B cell (primary cell): ENCODE data around the gene SEC62. TPM values are rescaled to one million over a fixed set of nuclear protein-coding genes. Genes with fewer than 3 reads are reported as not detected.
A peak's percentile ranks its signal among the peaks of the same experiment; 100 is the strongest.

Source experiments
- ATAC-seq: fragments of 200-7000 bp; cut with Tn5 transposase; one replicate; pipeline ENCODE4 v1.10.0; 2021; ENCODE audit warnings: low read depth, mild to moderate bottlenecking, moderate number of reproducible peaks, moderate library complexity
- CTCF ChIA-PET: fragments of 350-600 bp; sonication (Branson Sonifier 250); formaldehyde crosslinking; loops from one replicate; lab custom pipeline; 2021; ENCODE audit warnings: antibody characterized with exemption, inconsistent platforms; lab: Charles Lee
- POLR2A ChIA-PET: fragments of 350-600 bp; sonication (Branson Sonifier 250); formaldehyde crosslinking; loops from one replicate; lab custom pipeline; 2021; ENCODE audit warnings: antibody characterized with exemption; lab: Charles Lee
- DNase-seq: peaks from one replicate; pipeline ENCODE4 v3.0.0; 2013
- H2AFZ ChIP-seq: 2 replicates; pipeline ENCODE4 v1.6.1; 2012; ENCODE audit warnings: mild to moderate bottlenecking, low read depth, low read length; ENCODE audit not compliant: insufficient read depth, poor library complexity, severe bottlenecking
- H3K27ac ChIP-seq, 2 donors: 1 replicate in 1 of 2; 2 replicates in 1 of 2; pipeline ENCODE4 v1.5.1; 2012 to 2013; ENCODE audit warnings: low read length in 2 of 2, mild to moderate bottlenecking in 2 of 2, moderate library complexity in 1 of 2
- H3K27me3 ChIP-seq, 4 experiments: fragments of 200-600 bp in 1 of 4; sonication (generic) in 1 of 4; replicated peaks in 1 of 4; 1 replicate in 2 of 4; 2 replicates in 2 of 4; pipeline versions ENCODE4 v1.6.1 to v1.7.0; 2013 to 2016; ENCODE audit warnings: low read length in 3 of 4, mild to moderate bottlenecking in 2 of 4, mixed read lengths in 1 of 4, moderate library complexity in 1 of 4; ENCODE audit not compliant: insufficient read depth in 4 of 4, control insufficient read depth in 3 of 4; ENCODE audit errors: control extremely low read depth in 1 of 4
- H3K36me3 ChIP-seq, 2 experiments: replicated peaks in 1 of 2; 1 replicate in 1 of 2; 2 replicates in 1 of 2; pipeline versions ENCODE4 v1.6.1 to v1.7.1; 2013; ENCODE audit warnings: low read length in 1 of 2; ENCODE audit not compliant: insufficient read depth in 2 of 2, control insufficient read depth in 1 of 2; ENCODE audit errors: control extremely low read depth in 1 of 2, extremely low read depth in 1 of 2
- H3K4me1 ChIP-seq, 2 donors: fragments of 200-600 bp in 1 of 2; sonication (generic) in 1 of 2; 1 replicate in 1 of 2; 2 replicates in 1 of 2; pipeline versions ENCODE4 v1.5.1 to v1.6.1; 2013 to 2017; ENCODE audit warnings: low read length in 2 of 2; ENCODE audit not compliant: control insufficient read depth in 2 of 2, insufficient read depth in 2 of 2
- H3K4me2 ChIP-seq: replicated peaks from 2 replicates; pipeline ENCODE3; 2012; ENCODE audit warnings: mild to moderate bottlenecking, low read depth, low read length; ENCODE audit not compliant: poor library complexity, severe bottlenecking
- H3K4me3 ChIP-seq, 5 experiments: fragments of 200-600 bp in 1 of 5; sonication (generic) in 1 of 5; 1 replicate in 3 of 5; 2 replicates in 2 of 5; pipeline versions ENCODE4 v1.5.1 to v1.7.0; 2011 to 2016; ENCODE audit warnings: low read length in 4 of 5, mild to moderate bottlenecking in 4 of 5, low read depth in 2 of 5, control low read depth in 1 of 5, moderate library complexity in 1 of 5; ENCODE audit not compliant: insufficient read depth in 1 of 5; ENCODE audit errors: control extremely low read depth in 1 of 5, extremely low read depth in 1 of 5
- H3K79me2 ChIP-seq: fragments of 200-600 bp; sonication (generic); one replicate; pipeline ENCODE4 v1.6.0; 2016; ENCODE audit warnings: low read length; ENCODE audit not compliant: control insufficient read depth, insufficient read depth
- H3K9ac ChIP-seq: fragments of 200-600 bp; sonication (generic); 2 replicates; pipeline ENCODE4 v1.6.1; 2017; ENCODE audit warnings: mild to moderate bottlenecking, low read length, moderate library complexity
- H3K9me3 ChIP-seq, 3 donors: one replicate each; pipeline versions ENCODE4 v1.6.1 to v1.7.1; 2013; ENCODE audit warnings: low read length in 2 of 3; ENCODE audit not compliant: control insufficient read depth in 2 of 3, insufficient read depth in 1 of 3; ENCODE audit errors: control extremely low read depth in 1 of 3
- H4K20me1 ChIP-seq: 2 replicates; pipeline ENCODE4 v1.6.0; 2012; ENCODE audit warnings: mild to moderate bottlenecking, low read length; ENCODE audit not compliant: insufficient read depth, control insufficient read depth, poor library complexity, severe bottlenecking
- H3K27ac Mint-ChIP-seq: one replicate; pipeline ENCODE4 v1.8.0; 2021; ENCODE audit warnings: mixed read lengths
- H3K27me3 Mint-ChIP-seq: one replicate; pipeline ENCODE4 v1.8.0; 2021; ENCODE audit warnings: mixed read lengths
- H3K4me1 Mint-ChIP-seq: one replicate; pipeline ENCODE4 v1.8.0; 2021; ENCODE audit warnings: mixed read lengths
- H3K4me3 Mint-ChIP-seq: one replicate; pipeline ENCODE4 v1.8.0; 2021; ENCODE audit warnings: mixed read lengths
- H3K9me3 Mint-ChIP-seq: one replicate; pipeline ENCODE4 v1.8.0; 2022; ENCODE audit warnings: mixed read lengths; ENCODE audit not compliant: insufficient read depth
- CTCF ChIP-seq: fragments of 200-600 bp; IDR thresholded peaks from one replicate; pipeline ENCODE4 v1.8.0; 2022; ENCODE audit warnings: antibody characterized with exemption, mild to moderate bottlenecking
- EZH2 ChIP-seq: IDR thresholded peaks from 2 replicates; pipeline ENCODE4 v1.6.1; 2012; ENCODE audit warnings: borderline replicate concordance, low read depth, mild to moderate bottlenecking, moderate library complexity, low read length; ENCODE audit not compliant: insufficient read depth, poor library complexity, severe bottlenecking
- WGBS: methylation state at CpG from one replicate; pipeline ENCODE4 v1.1.5; 2013; ENCODE audit warnings: missing lambda C conversion rate; ENCODE audit not compliant: insufficient coverage; 5-methylcytosine and 5-hydroxymethylcytosine counted together
- intact Hi-C: fragments of 100-400 bp; cut with micrococcal nuclease; formaldehyde crosslinking; loops from one replicate; pipeline ENCODE4 v1.10.0; 2022
- polyA plus RNA-seq: library from polyadenylated mRNA; depleted of rRNA; stranded (reverse); fragments of >200 nt; gene quantifications from 2 replicates; pipeline ENCODE4 v1.2.3, GENCODE V29; 2012
- total RNA-seq, 2 donors: library from RNA; stranded (reverse); fragments of 120-200 nt in 1 of 2; gene quantifications; 1 replicate in 1 of 2; 2 replicates in 1 of 2; pipeline versions ENCODE4 v1.2.3 to v1.2.4, GENCODE V29; 2013 to 2022

The SEC62 gene
- total and polyA plus RNA-seq, 2 donors (not counting 1 experiment from before 2014, with no cell fraction given): 40.3 to 166 TPM

DNA sequence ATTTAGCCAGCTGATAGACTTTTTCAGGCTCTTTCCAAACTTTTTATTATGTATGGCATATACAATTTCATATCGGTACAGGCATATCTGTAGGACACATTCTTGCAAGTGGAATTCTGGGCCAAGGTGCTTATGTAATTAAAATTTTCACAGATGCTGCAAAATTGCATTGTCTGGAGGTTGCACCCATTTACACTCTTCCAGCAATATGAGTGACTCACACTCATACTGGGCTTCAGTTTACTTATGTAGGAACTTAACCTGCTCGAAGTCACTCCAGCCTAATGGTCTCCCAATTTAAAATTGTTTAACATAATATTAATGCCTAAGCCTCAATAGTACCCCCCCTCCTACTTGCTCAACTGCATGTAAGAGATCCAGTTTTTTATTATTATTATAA, 11.2 kb upstream of the SEC62 start:
- TF ChIP-seq EZH2: no peak
- no peak for TF ChIP-seq CTCF
- Mint-ChIP-seq H3K4me3 (peak overlapping the region; percentile 59), H3K9me3 (peaks cover 2% of the 10 kb centered on the region), H3K4me1 (peaks cover 51% of the 10 kb centered on the region), H3K27ac (peak overlapping the region; percentile 63), H3K27me3 (no peaks in the 10 kb centered on the region)
- H3K9me3 ChIP-seq: no peaks in the 10 kb centered on the region
- H3K79me2 ChIP-seq: peaks cover 9% of the 10 kb centered on the region
- no peak for ATAC-seq
- no peaks in the 10 kb centered on the region for H3K36me3 ChIP-seq
- no peak overlapping the region for H3K4me3 ChIP-seq
- no peak overlapping the region for H3K9ac ChIP-seq
- DNase-seq: no peak
- CTCF ChIA-PET: interaction anchor here (1.7 to 4.0 kb wide), 3 partner anchors 11 to 91 kb away, joined by 5 to 32 read pairs (median 29); partner anchors contain the start of gene SEC62
- no peaks in the 10 kb centered on the region for H4K20me1 ChIP-seq
- POLR2A ChIA-PET: interaction anchor here (0.9 to 2.1 kb wide), 3 partner anchors 10 to 11 kb away, joined by 4 to 20 read pairs (median 7); partner anchors contain the start of gene SEC62
- peaks cover 36 to 38% of the 10 kb centered on the region in 2 donors for H3K4me1 ChIP-seq
- H3K27me3 ChIP-seq: no peaks in the 10 kb centered on the region
- H3K4me2 ChIP-seq: peak overlapping the region; percentile 65
- H2AFZ ChIP-seq: no peak overlapping the region
- no CpG with 5 or more reads among the region's 2 CpGs for WGBS
- intact Hi-C loops: no loop called here
- peak overlapping the region in 1 of 2 donors; percentile 89 for H3K27ac ChIP-seq

DNA sequence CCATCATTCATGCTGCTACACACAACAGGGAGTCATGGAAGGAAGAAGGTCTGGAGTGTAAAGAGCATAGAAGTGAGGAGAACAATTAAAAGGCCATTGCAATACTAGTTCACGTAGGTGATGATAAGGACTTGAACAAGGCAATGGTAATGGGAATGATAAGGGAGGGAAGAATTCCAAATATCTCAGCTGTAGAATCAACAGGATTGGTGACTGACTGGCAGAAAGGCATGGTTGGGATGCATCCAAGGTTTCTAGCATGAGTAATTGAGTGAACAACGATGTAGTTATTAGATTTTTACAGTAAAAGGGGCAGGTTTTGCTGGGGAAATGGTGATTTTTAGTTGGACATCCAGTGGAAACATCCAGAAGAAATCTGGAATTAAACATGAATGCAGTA, 2.4 kb upstream of the SEC62 start:
- DNase-seq (no peak), ATAC-seq (no peak)
- no peak overlapping the region for H3K9ac ChIP-seq
- no peaks in the 10 kb centered on the region for H3K9me3 ChIP-seq
- no peaks in the 10 kb centered on the region for H4K20me1 ChIP-seq
- Mint-ChIP-seq H3K27ac (peak overlapping the region; percentile 76), H3K9me3 (peaks cover 6% of the 10 kb centered on the region), H3K4me1 (peaks cover 67% of the 10 kb centered on the region), H3K27me3 (no peaks in the 10 kb centered on the region), H3K4me3 (peak overlapping the region; percentile 31)
- peaks cover 34 to 53% of the 10 kb centered on the region in 2 donors for H3K4me1 ChIP-seq
- no peak overlapping the region for H3K4me3 ChIP-seq
- peak overlapping the region; percentile 2 for H2AFZ ChIP-seq
- no peaks in the 10 kb centered on the region for H3K36me3 ChIP-seq
- H3K79me2 ChIP-seq: peaks cover 81% of the 10 kb centered on the region
- H3K27ac ChIP-seq: peak overlapping the region in 1 of 2 donors; percentile 98
- no peaks in the 10 kb centered on the region for H3K27me3 ChIP-seq
- no peak overlapping the region for H3K4me2 ChIP-seq
- POLR2A ChIA-PET: interaction anchor here (0.6 kb wide), 1 partner anchor 13 kb away, joined by 3 read pairs; no protein-coding TSS in a partner anchor
- intact Hi-C loops: no loop called here
- TF ChIP-seq CTCF (no peak), EZH2 (no peak)
- CTCF ChIA-PET: interaction anchor here (5.5 to 8.4 kb wide), 4 partner anchors 10 to 100 kb away, joined by 29 to 181 read pairs (median 86); no protein-coding TSS in a partner anchor
- WGBS: 94% methylated on average over 2 of the region's 2 CpGs
